GM18519 (cell line): ENCODE data around the gene SH3RF3.

ENCODE experiments used
- ATAC-seq: cut with Tn5 transposase; IDR thresholded peaks from one replicate; pipeline ENCODE4 v1.9.1; 2021; ENCODE audit warnings: mild to moderate bottlenecking, moderate library complexity; ENCODE audit not compliant: unreplicated experiment, low FRiP score

Gene SH3RF3

GRCh38 chr2:109256111-109256510, 127.1 kb downstream of the SH3RF3 start:
- no peak for ATAC-seq

GRCh38 chr2:109256921-109257320, 127.9 kb downstream of the SH3RF3 start:
- no peak for ATAC-seq

- no peak for ATAC-seq
Observed at GRCh38 chr2:109257653-109258052, 128.6 kb downstream of the SH3RF3 start.

GRCh38 chr2:109258376-109258775, 129.4 kb downstream of the SH3RF3 start:
- no peak for ATAC-seq

- no peak for ATAC-seq
Observed at GRCh38 chr2:109258905-109259540, 130.0 kb downstream of the SH3RF3 start.

GRCh38 chr2:109259671-109260070, 130.7 kb downstream of the SH3RF3 start:
- ATAC-seq: no peak

GRCh38 chr2:109260116-109260855, 131.3 kb downstream of the SH3RF3 start:
- ATAC-seq: no peak

GRCh38 chr2:109260886-109261700, 132.1 kb downstream of the SH3RF3 start:
- ATAC-seq: no peak

GRCh38 chr2:109261906-109262631, 133.1 kb downstream of the SH3RF3 start:
- ATAC-seq: no peak

GRCh38 chr2:109264595-109265328, 135.8 kb downstream of the SH3RF3 start:
- ATAC-seq: no peak

- no peak for ATAC-seq
Observed at GRCh38 chr2:109265369-109265768, 136.4 kb downstream of the SH3RF3 start.

GRCh38 chr2:109265953-109266352, 136.9 kb downstream of the SH3RF3 start:
- ATAC-seq: no peak

GRCh38 chr2:109266496-109266895, 137.5 kb downstream of the SH3RF3 start:
- ATAC-seq: no peak

- no peak for ATAC-seq
Observed at GRCh38 chr2:109266998-109267854, 138.2 kb downstream of the SH3RF3 start.

GRCh38 chr2:109268916-109269315, 139.9 kb downstream of the SH3RF3 start:
- no peak for ATAC-seq

- no peak for ATAC-seq
Observed at GRCh38 chr2:109269706-109270504, 140.9 kb downstream of the SH3RF3 start.

GRCh38 chr2:109270505-109271312, 141.7 kb downstream of the SH3RF3 start:
- ATAC-seq: no peak
